ENCODE data around the gene DNAH6.
"Not testable (repeated sequence)": the region's sequence is repeated elsewhere in the genome, so short reads cannot be mapped to it uniquely, and the experiment has no call there.

DNAH6 gene

GRCh38 chr2:84840306-84840705 lies 324.0 kb downstream of the DNAH6 start:
- no peak for DNase-seq (ENCODE audit: low read depth)

GRCh38 chr2:84841577-84841976 lies 325.3 kb downstream of the DNAH6 start:
- no peak for DNase-seq (ENCODE audit: low read depth)

- no peak for DNase-seq (ENCODE audit: low read depth)
These were observed 327.8 kb downstream of the DNAH6 start for GRCh38 chr2:84844141-84844540.

GRCh38 chr2:84846041-84846663 lies 329.9 kb downstream of the DNAH6 start:
- peak; percentile 20 for DNase-seq (ENCODE audit: low read depth)

- DNase-seq (ENCODE audit: low read depth), result no peak
These were observed 330.4 kb downstream of the DNAH6 start for GRCh38 chr2:84846741-84847142.

- no peak for DNase-seq (ENCODE audit: low read depth)
These were observed 331.2 kb downstream of the DNAH6 start for GRCh38 chr2:84847326-84848050.

- no peak for DNase-seq (ENCODE audit: low read depth)
These were observed 333.1 kb downstream of the DNAH6 start for GRCh38 chr2:84849271-84849952.

- no peak for DNase-seq (ENCODE audit: low read depth)
These were observed 334.2 kb downstream of the DNAH6 start for GRCh38 chr2:84850471-84850870.

- DNase-seq (ENCODE audit: low read depth), result no peak
These were observed 335.6 kb downstream of the DNAH6 start for GRCh38 chr2:84851876-84852275.

GRCh38 chr2:84854850-84855249 lies 338.6 kb downstream of the DNAH6 start:
- no peak for DNase-seq (ENCODE audit: low read depth)

GRCh38 chr2:84855731-84856130 lies 339.4 kb downstream of the DNAH6 start:
- DNase-seq (ENCODE audit: low read depth), result no peak

- no peak for DNase-seq (ENCODE audit: low read depth)
These were observed 340.5 kb downstream of the DNAH6 start for GRCh38 chr2:84856787-84857186.

- DNase-seq (ENCODE audit: low read depth), result no peak
These were observed 341.3 kb downstream of the DNAH6 start for GRCh38 chr2:84857566-84857965.

- no peak for DNase-seq (ENCODE audit: low read depth)
These were observed 341.8 kb downstream of the DNAH6 start for GRCh38 chr2:84858123-84858522.

- no peak for DNase-seq (ENCODE audit: low read depth)
These were observed 342.6 kb downstream of the DNAH6 start for GRCh38 chr2:84858937-84859336.

GRCh38 chr2:84861539-84861938 lies 345.2 kb downstream of the DNAH6 start:
- DNase-seq (ENCODE audit: low read depth), result no peak

- no peak for DNase-seq (ENCODE audit: low read depth)
These were observed 345.7 kb downstream of the DNAH6 start for GRCh38 chr2:84862006-84862405.

- no peak for DNase-seq (ENCODE audit: low read depth)
These were observed 349.0 kb downstream of the DNAH6 start for GRCh38 chr2:84865181-84865783.

- DNase-seq (ENCODE audit: low read depth), result no peak
These were observed 349.8 kb downstream of the DNAH6 start for GRCh38 chr2:84866122-84866521.

- not testable (repeated sequence) for DNase-seq (ENCODE audit: low read depth)
These were observed 352.0 kb downstream of the DNAH6 start for GRCh38 chr2:84868327-84868726.
